Prostate gland (tissue), 2 donors: ENCODE measurements around the gene RCN2.

Source experiments
- POLR2A ChIP-seq: fragments of 450-650 bp; IDR thresholded peaks from one replicate; pipeline ENCODE4 v1.6.1; 2016; ENCODE audit warnings: antibody characterized with exemption, mild to moderate bottlenecking
- POLR2AphosphoS5 ChIP-seq: sonication (generic); formaldehyde crosslinking; IDR thresholded peaks from one replicate; pipeline ENCODE4 v1.6.1; 2017; ENCODE audit warnings: antibody characterized with exemption
- TF ChIP-seq, protein P1 (sequence below), 4 experiments: fragments of 200-600 bp in 2 of 4; fragments of 450-650 bp in 2 of 4; sonication (generic) in 2 of 4; IDR thresholded peaks; 1 replicate in 3 of 4; 2 replicates in 1 of 4; pipeline ENCODE4 v1.5.1; 2016 to 2019; ENCODE audit warnings: antibody characterized with exemption in 4 of 4, mild to moderate bottlenecking in 2 of 4, moderate library complexity in 2 of 4

GRCh38 chr15:76987896-76988860, 56.6 kb downstream of the RCN2 start:
- TF ChIP-seq, protein P1, sequence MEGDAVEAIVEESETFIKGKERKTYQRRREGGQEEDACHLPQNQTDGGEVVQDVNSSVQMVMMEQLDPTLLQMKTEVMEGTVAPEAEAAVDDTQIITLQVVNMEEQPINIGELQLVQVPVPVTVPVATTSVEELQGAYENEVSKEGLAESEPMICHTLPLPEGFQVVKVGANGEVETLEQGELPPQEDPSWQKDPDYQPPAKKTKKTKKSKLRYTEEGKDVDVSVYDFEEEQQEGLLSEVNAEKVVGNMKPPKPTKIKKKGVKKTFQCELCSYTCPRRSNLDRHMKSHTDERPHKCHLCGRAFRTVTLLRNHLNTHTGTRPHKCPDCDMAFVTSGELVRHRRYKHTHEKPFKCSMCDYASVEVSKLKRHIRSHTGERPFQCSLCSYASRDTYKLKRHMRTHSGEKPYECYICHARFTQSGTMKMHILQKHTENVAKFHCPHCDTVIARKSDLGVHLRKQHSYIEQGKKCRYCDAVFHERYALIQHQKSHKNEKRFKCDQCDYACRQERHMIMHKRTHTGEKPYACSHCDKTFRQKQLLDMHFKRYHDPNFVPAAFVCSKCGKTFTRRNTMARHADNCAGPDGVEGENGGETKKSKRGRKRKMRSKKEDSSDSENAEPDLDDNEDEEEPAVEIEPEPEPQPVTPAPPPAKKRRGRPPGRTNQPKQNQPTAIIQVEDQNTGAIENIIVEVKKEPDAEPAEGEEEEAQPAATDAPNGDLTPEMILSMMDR (IDR thresholded peaks at IDR 0.05): no peak
- TF ChIP-seq POLR2A: no peak
- no peak for TF ChIP-seq POLR2AphosphoS5
